GM19240 (cell line): Measurements from ENCODE around the gene SYT9.
"Not testable (repeated sequence)": the region's sequence is repeated elsewhere in the genome, so short reads cannot be mapped to it uniquely, and the experiment has no call there.

Source experiments
- DNase-seq: peaks from one replicate; pipeline ENCODE4 v3.0.0; 2011; ENCODE audit warnings: low spot score; ENCODE audit not compliant: insufficient read length

The SYT9 gene

GRCh38 chr11:7501251-7501650, 249.5 kb downstream of the SYT9 start:
- no peak for DNase-seq

GRCh38 chr11:7501894-7502293, 250.2 kb downstream of the SYT9 start:
- DNase-seq = no peak

- no peak for DNase-seq
Observed at GRCh38 chr11:7506243-7506642, 254.5 kb downstream of the SYT9 start.

GRCh38 chr11:7508087-7508486, 256.4 kb downstream of the SYT9 start:
- DNase-seq = no peak

- DNase-seq = no peak
Observed at GRCh38 chr11:7509966-7510365, 258.3 kb downstream of the SYT9 start.

- DNase-seq = no peak
Observed at GRCh38 chr11:7511401-7511800, 259.7 kb downstream of the SYT9 start.

- DNase-seq = peak; percentile 72
Observed at GRCh38 chr11:7512525-7513233, 261.0 kb downstream of the SYT9 start.

- DNase-seq = peak; percentile 69
Observed at GRCh38 chr11:7513234-7514098, 261.8 kb downstream of the SYT9 start, which contains the start of gene PPFIBP2. Gene PPFIBP2 (plus strand): TSS chr11:7513999. CDS start chr11:7549476, 35,477 bp downstream.

GRCh38 chr11:7514099-7514591, 262.4 kb downstream of the SYT9 start:
- DNase-seq = no peak

GRCh38 chr11:7515447-7515886, 263.8 kb downstream of the SYT9 start:
- no peak for DNase-seq

- no peak for DNase-seq
Observed at GRCh38 chr11:7516475-7516874, 264.8 kb downstream of the SYT9 start.

GRCh38 chr11:7517743-7518142, 266.0 kb downstream of the SYT9 start:
- DNase-seq = not testable (repeated sequence)
